ENCODE data around the gene LRCOL1.
A peak's percentile ranks its signal among the peaks of the same experiment; 100 is the strongest.

LRCOL1 gene

GRCh38 chr12:132618683-132619043 lies 8.3 kb upstream of the LRCOL1 start, which contains the start of gene P2RX2:
Gene P2RX2, plus strand, starts transcription at chr12:132618776. Its CDS starts 41 bp downstream, at chr12:132618817.
- no peak for DNase-seq

- no peak for DNase-seq
Measured at GRCh38 chr12:132617822-132618682, 7.7 kb upstream of the LRCOL1 start.

- no peak for DNase-seq
Measured at GRCh38 chr12:132617135-132617701, 6.8 kb upstream of the LRCOL1 start.

GRCh38 chr12:132615579-132616038 lies 5.2 kb upstream of the LRCOL1 start:
- DNase-seq, result no peak

DNA sequence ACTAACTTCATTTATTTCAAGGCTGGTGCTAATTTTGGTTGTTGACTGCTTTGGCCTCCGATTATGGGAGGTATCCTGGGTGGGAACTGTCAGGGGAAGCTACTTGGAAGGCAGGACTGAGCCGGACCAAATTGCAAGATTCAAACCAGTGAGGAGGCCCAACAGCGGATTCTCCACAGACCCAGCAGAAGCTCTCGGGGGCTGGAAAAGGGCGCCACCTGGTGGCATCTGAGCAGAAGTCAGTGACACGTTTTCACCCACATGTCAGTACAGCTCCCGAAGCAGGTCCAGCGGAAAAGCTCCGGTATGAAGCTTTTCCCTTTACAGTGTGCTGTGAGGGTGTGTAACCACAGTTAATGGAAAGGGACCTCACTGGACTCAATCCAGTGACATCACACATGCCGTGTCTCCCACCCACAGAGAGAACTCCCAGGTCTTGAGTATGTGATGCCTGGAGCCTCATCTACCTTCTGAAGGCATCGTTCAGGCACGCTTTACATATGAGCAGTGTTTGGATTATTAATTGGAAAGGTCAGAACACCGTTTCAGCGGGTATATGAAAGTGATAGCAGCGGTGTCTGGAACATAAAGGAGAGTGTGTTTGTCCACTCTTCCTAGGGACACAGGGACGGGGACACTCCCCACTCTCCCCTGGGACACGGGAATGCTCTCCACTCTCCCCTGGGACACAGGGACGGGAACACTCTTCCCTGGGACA lies 4.6 kb upstream of the LRCOL1 start:
- peak; percentile 31 for DNase-seq

DNA sequence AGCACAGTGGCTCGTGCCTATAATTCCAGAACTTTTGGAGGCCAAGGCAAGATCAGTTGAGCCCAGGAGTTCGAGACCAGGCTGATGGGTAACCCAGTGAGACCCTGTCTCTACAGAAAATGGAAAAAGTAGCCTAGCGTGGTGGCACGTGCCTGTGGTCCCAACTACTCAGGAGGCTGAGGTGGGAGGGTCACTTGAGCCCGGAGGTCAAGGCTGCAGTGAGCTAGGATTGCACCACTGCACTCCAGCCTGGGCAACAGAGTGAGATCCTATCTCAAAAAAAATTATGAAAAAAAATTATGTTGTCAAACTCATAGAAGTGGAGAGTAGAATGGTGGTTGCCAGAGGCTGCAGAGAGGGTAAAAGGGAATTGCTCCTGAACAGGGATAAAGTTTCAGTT lies 3.6 kb upstream of the LRCOL1 start:
- no peak for DNase-seq

DNA sequence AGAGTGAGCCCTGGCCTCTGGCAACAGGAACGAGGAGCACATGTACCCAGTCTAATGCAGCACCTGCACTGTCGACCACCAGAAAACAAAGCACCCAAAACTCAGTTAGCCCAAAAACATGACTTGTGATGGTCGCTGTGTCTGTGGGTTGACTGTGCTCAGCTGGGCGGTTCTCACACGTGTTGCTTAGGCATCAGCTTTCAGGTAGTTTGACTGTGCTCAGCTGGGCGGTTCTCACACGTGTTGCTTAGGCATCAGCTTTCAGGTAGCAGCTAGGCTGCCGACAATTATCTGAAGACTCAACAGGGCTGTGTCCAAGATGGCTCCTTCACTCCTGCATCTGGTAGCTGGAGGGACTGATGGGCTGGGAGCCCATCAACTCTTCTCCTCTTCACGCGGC lies 1.2 kb upstream of the LRCOL1 start:
- DNase-seq, result no peak

- DNase-seq, result no peak
Measured at GRCh38 chr12:132610866-132611602, 652 bp upstream of the LRCOL1 start.

DNA sequence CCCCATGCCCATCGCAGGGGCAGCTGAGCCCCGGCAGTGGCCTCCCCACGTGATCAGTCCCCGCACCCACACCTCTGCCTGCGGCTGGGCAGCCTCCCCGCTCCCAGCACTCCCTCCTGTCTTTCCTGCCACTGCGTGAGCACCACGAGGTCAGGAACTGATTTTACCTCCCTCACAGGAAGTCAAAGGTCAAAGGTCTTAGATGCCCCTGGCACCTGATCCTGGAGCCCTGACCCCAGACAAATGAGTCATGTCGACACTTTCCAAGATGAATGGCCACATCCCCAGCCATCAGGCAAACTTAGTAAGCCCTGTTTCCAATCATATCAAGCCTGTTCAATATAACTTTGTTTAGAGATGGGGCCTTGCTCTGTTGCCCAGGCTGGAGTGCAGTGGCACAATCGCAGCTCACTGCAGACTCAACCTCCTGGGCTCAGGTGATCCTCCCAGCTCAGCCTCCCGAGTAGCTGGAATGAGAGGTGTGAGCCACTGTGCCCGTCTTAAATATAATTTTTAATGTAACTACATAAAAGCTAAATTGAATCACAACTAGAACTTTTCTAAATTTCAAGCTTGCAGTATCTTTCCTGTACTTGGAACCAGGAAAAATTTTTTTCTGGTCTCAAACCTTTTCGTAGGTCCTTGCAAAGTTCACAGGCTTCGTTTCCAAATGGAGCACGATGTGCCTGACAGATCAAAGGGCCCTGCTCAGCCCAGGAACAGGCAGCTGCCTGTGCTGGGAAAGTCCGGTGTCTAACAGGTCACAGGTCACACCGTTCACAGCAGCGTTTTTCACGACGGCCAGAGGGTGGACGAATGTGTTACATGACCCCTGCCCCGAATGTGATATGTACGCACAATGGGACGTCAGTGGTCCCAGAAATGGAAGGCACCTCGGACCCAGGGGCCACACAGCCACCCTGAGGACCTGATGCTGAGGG lies 1.9 kb downstream of the LRCOL1 start:
- no peak for DNase-seq

DNA sequence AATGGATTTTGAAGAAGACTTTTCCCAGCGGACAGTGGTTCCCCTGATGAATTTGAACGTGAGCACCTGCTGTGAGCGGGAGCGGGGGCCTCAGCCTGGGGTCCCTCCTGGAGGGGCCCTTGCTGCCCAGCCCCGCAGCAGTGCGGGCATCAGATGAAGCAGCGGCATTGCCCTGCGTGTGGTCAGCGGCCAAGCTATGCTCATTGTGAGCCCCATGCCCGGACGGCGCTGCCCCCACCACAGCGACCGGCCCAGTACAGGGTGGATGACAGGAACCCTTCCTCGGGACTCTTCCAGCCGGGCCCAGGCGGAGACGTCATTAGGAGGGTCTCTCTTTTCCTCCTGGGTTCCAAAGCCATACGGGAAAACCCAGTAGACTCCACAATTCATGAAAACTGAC lies 3.5 kb downstream of the LRCOL1 start:
- DNase-seq, result no peak

DNA sequence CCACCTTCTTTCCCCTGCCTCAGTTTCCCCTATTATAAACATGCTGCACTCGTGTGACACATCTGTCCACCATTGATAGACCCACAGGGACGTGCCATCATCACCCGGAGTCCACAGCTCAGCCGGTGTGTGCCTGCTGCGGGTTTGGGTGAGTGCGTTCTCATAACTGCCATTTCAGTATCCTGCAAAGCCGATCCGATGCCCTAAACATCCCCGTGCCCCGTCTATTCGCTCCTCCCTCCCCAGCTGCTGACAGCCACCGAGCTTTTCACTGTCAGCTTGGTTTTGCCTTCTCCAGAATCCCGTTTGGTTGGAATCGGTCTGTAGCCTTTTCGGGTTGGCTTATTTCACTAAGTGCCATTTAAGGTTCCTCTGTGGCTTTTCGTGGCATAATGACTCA lies 3.9 kb downstream of the LRCOL1 start:
- no peak for DNase-seq

DNA sequence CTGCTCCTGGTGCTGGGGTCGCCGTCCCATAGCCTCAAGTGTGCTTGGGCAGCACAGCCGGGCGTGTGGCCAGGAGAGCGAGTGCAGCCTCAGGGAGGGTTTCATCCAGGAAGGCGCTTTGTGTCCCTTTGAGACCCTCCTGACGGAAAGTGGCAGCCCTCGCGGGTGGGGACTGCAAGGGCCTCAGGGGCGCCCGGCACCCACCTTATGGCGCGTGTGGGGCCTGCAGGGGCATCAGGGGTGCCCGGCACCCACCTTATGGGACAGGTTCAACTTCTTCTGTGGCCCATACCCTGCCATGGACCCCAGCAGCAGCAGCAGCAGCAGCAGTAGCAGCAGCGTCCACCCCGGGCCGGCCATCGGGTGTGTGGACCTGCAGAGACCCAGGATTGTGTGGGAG lies 4.5 kb downstream of the LRCOL1 start:
- no peak for DNase-seq

DNA sequence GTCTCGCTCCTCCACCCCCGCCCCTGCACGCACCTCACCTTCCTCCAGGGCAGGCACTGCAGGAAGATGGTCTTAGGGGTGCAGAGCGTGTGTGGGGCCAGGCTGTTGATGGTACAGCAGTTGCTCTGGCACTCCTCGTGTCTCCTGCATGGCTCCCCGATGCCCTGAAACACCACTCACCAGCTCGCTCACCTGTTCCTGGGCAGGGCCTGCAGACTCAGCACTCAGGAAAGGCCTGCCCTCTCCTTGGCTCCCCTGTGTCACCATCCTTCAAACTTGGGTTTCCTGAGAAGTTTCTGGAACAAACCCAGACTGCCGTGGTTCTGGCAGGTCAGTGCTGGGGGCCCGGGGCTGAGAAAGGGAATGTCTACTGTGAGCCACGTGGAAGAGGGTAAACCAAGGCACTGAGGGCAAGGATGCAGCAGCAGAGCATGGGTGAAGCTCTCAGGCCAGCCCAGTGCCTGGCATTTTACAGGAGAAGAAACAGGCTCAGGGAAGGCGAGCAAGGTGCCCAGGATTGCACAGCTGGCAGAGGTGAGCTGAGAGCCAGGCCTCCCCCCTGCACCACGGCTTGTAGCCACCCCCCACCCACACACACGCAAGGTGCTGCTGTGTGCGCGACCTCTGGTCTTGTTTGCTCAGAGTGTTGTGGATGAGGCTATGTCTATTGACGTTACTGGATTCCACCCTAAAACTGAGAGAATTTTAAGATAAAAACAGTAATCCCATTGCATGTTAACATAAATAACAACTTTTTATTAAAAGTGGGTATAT lies 5.5 kb downstream of the LRCOL1 start:
- DNase-seq, result no peak

DNA sequence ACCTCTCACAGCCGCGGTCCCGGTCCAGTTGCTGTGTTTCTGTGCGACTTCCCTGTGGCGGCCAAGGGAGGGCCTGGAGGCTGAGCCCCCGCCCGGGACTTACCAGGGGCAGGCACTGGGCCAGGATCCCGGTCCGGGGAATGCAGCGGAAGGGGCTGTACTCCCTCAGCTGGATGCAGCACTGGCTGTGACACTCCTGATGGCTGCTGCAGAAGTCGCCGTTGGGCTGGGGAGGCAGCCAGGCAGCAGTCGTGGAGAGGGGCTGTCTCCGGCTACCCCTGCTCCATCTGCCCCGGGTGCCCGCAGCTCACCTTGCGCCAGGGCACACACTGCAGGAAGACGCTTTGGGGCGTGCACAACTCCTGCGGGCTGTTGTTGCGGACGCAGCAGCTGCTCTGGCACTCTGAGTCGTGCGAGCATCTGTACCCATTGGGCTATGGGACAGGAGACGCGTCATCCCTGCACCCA lies 6.2 kb downstream of the LRCOL1 start:
- no peak for DNase-seq

DNA sequence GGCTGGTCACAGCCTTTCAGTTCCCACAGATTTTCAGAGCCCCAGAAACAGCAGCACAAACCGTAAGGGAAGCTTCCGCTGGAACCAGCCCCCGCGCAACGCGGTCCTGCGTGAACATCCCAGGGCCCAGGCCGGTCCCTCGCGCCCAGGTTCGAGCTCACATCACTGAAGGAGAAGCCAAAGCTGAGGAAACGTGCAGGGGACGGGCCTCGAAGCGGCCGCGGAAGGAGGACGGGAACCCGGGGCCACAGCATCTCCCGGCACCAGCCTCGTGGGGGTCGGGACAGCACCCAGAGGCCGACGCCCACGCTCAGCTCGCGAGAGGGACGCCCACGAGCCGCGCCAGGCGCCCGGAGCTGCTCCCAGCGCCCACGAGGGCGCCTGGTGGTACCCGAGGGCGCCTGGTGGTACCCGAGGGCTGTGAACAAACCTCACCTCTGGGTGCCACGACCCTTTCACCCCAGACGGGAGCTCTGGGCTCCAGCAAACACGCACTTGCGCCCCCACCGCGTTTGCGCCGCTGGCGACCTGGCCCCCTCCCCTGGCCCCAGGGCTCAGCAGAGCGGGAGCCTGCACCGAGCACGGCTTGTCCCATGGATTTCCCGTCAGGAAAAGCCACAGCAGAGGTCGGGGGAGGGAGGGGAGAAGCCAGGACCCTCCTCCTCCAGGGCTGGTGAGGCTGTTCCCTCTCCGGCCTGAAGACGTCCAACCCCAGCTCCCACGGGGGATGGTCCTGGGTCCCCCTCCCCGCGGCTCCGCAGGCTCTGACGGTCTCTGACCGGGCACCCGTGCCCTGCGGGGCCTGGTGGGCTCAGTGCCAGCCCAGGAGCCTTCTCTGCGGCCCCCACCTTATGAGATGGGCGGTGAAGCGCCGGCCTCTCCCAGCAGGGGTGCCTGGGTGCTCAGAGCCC lies 6.9 kb downstream of the LRCOL1 start:
- DNase-seq, result no peak

DNA sequence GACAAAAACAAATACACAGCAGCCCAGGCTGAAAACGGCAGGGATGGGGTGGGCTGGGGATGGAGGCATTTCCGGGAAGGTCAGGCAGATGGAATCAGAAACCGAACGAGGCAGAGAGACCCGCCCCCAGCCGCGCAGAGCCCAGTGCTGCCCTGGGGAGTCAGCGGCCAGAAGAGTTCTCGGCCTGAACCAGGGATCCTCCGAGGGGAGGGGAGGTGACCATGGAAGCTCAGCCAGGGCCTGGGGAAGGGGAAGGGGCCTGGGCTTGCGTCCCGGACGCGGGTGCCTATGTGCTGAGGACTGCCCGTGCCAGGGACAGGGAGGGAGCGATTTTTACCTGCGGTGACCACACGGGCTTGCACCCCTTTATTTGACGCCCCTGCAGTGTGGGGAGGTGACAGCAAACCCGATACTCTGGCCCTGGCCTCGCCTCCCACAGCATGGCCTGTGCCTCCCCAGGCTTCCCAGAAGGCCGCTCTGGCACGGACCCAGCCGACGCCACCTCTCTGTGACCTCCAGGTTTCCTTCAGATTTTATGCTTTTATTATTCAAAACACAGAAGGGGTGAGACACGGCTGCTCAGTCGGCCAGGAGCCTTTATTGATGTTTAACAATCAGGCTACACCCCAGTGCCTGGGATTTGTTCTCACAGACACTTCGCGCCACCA lies 7.7 kb downstream of the LRCOL1 start:
- no peak for DNase-seq

DNA sequence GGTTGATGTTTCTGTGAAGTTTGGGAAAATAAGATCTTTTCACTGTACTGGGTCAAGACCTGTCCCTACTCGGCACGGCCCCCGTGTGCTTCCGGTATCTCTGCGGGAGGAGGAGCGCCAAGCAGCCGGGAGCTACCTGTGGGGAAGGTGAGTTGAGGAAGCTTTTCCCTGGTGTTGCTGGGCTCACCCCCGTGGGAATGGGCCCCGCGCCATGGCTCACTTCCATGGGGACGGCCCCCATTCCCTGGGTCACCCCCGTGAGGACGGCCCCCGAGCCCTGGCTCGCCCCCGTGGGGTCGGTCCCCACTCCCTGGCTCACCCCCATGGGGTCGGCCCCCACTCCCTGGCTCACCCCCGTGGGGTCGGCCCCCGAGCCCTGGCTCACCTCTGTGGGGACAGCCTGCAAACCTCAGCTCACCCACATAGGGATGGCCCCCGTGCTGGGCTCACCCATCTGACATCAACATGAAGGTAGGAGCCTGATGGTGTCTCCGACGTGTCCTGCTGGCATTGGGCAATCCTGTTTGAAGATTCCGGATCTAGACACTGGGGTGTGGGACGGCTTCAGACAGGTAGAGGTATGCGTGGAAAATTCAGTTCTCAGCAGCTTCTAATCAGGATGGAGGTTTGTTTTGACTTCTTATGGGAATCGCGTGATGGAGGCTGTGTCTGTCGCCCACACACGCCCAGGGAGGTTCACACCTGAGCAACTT lies 9.1 kb downstream of the LRCOL1 start:
- DNase-seq, result no peak
